ENCODE results near the gene CDH13.
A peak's percentile ranks its signal among the peaks of the same experiment; 100 is the strongest.

CDH13 gene

DNA sequence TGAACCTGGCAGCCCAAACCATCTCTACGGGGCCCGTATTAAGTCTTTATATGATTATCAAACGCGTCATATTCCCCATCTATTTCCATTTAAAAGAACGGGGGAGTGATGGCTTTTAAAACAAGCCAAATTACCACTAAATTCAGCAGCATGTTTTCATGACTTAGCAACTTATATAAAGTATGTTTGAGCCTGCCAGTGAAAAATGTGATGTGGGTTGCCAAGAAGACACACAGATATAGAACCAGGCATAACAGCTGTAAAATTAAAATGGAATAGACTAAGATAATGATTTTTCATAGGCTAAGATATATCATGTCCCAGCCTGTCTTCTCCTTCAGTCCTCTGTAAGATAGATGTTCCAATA is 1136.2 kb downstream of the CDH13 start:
- no peak overlapping the region for H3K27ac ChIP-seq (ENCODE audit: low read length, poor library complexity, severe bottlenecking)
- H2BK120ac ChIP-seq (ENCODE audit: low read depth, low read length), result no peak overlapping the region
- no peak overlapping the region for H3K4me2 ChIP-seq (ENCODE audit: low read length, poor library complexity, severe bottlenecking)
- H3K4me1 ChIP-seq (ENCODE audit: control insufficient read depth, insufficient read depth, low read depth, low read length), result no peaks in the 10 kb centered on the region
- H3K9ac ChIP-seq (ENCODE audit: low read length), result no peak overlapping the region
- DNase-seq, result no peak
- H4K8ac ChIP-seq (ENCODE audit: low read length), result no peak overlapping the region
- H2AFZ ChIP-seq (ENCODE audit: low read depth, low read length), result no peak overlapping the region
- no peak overlapping the region for H2BK5ac ChIP-seq (ENCODE audit: low read depth, low read length, poor library complexity, severe bottlenecking)
- H3K36me3 ChIP-seq (ENCODE audit: control insufficient read depth in 1 of 2, insufficient read depth in 2 of 2, low read depth in 1 of 2, low read length in 2 of 2), result no peaks in the 10 kb centered on the region
- H2BK15ac ChIP-seq (ENCODE audit: low read depth, poor library complexity, severe bottlenecking), result no peak overlapping the region
- H3K14ac ChIP-seq (ENCODE audit: low read length in 2 of 2), result no peak overlapping the region
- no peaks in the 10 kb centered on the region for H3K27me3 ChIP-seq (ENCODE audit: control insufficient read depth in 1 of 2, insufficient read depth in 1 of 2, low read length in 2 of 2)
- no peaks in the 10 kb centered on the region for H3K79me1 ChIP-seq (replicated peaks; ENCODE audit: low read length, poor library complexity, severe bottlenecking)
- no peak overlapping the region for H3K4me3 ChIP-seq (ENCODE audit: insufficient read depth in 1 of 2, low read depth in 1 of 2, low read length in 2 of 2)
- H3K4ac ChIP-seq (ENCODE audit: low read depth in 1 of 2, low read length in 2 of 2), result no peak overlapping the region
- H3K9me3 ChIP-seq (ENCODE audit: control insufficient read depth, low read length), result no peaks in the 10 kb centered on the region
- H2BK12ac ChIP-seq (ENCODE audit: low read length in 2 of 2), result no peak overlapping the region
- H3K18ac ChIP-seq (ENCODE audit: low read depth in 1 of 2, low read length in 2 of 2), result no peak overlapping the region
- 98% methylated on average over 5 of the region's 5 CpGs for WGBS
- no peak overlapping the region for H3K23ac ChIP-seq (ENCODE audit: low read length in 2 of 2)
- H4K91ac ChIP-seq (ENCODE audit: low read length), result no peak overlapping the region
- no peak overlapping the region for H2AK5ac ChIP-seq (ENCODE audit: low read length, severe bottlenecking)

DNA sequence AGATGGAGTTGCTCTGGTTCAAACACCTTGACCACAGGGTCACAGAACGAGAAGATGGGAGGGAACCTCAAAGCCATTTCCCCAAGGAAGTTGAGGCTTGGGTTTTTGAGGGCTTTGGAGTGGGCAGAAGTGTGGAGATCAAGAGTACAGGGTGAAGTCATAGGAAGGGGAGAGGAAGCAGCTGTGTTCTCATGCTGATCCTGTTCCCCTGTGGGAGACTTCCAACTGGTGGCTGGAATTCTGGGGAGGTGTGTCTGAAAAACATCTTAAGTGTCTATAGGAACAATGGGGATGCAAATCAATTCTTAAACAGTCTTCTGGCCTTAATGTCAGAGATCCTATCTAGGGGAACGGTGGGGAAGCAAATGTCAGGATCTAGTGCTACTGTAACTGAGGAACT is 1142.2 kb downstream of the CDH13 start:
- no peaks in the 10 kb centered on the region for H3K36me3 ChIP-seq (ENCODE audit: control insufficient read depth in 1 of 2, insufficient read depth in 2 of 2, low read depth in 1 of 2, low read length in 2 of 2)
- no peaks in the 10 kb centered on the region for H3K79me1 ChIP-seq (replicated peaks; ENCODE audit: low read length, poor library complexity, severe bottlenecking)
- no peak overlapping the region for H3K27ac ChIP-seq (ENCODE audit: low read length, poor library complexity, severe bottlenecking)
- H2BK5ac ChIP-seq (ENCODE audit: low read depth, low read length, poor library complexity, severe bottlenecking), result no peak overlapping the region
- no peak overlapping the region for H3K23ac ChIP-seq (ENCODE audit: low read length in 2 of 2)
- no peaks in the 10 kb centered on the region for H3K4me1 ChIP-seq (ENCODE audit: control insufficient read depth, insufficient read depth, low read depth, low read length)
- H3K4ac ChIP-seq (ENCODE audit: low read depth in 1 of 2, low read length in 2 of 2), result no peak overlapping the region
- no peak overlapping the region for H2AFZ ChIP-seq (ENCODE audit: low read depth, low read length)
- peak overlapping the region; percentile 69 for H2AK5ac ChIP-seq (ENCODE audit: low read length, severe bottlenecking)
- no peaks in the 10 kb centered on the region for H3K27me3 ChIP-seq (ENCODE audit: control insufficient read depth in 1 of 2, insufficient read depth in 1 of 2, low read length in 2 of 2)
- H4K91ac ChIP-seq (ENCODE audit: low read length), result no peak overlapping the region
- H3K14ac ChIP-seq (ENCODE audit: low read length in 2 of 2), result no peak overlapping the region
- H2BK15ac ChIP-seq (ENCODE audit: low read depth, poor library complexity, severe bottlenecking), result no peak overlapping the region
- DNase-seq, result no peak
- H3K4me3 ChIP-seq (ENCODE audit: insufficient read depth in 1 of 2, low read depth in 1 of 2, low read length in 2 of 2), result no peak overlapping the region
- H3K18ac ChIP-seq (ENCODE audit: low read depth in 1 of 2, low read length in 2 of 2), result no peak overlapping the region
- no peak overlapping the region for H2BK12ac ChIP-seq (ENCODE audit: low read length in 2 of 2)
- WGBS, result 52% methylated on average over 2 of the region's 2 CpGs
- no peak overlapping the region for H3K4me2 ChIP-seq (ENCODE audit: low read length, poor library complexity, severe bottlenecking)
- no peak overlapping the region for H3K9ac ChIP-seq (ENCODE audit: low read length)
- H4K8ac ChIP-seq (ENCODE audit: low read length), result no peak overlapping the region
- no peaks in the 10 kb centered on the region for H3K9me3 ChIP-seq (ENCODE audit: control insufficient read depth, low read length)
- H2BK120ac ChIP-seq (ENCODE audit: low read depth, low read length), result no peak overlapping the region

DNA sequence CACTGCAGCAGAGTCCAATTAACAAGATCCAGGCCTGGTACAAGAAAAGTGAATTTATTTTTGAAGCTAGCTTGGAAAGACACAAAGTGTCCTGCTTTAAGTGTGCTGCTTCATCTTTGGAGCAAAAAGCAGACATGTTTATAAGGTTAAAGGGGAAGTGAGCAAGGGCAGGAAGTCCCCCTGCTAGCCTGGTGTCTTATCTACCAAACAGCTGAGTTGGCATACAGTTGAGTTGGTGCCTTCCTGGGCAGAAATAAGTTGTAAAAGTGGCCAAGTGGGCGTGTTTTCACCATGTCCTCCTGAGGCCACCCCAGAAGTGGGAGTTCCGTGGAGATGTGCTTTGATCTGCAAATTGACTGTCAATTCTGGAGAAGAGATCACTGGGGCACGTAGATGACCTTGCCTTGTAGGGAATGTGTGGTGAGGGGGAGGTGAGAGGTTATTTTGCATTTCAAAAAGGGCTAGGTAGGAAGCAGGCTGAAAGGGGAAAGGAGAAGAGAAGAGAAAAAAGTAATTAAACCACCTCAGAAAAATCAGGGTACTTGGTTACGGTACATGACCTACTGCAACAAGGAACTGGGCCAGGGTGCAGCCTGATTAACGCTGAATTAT is 1142.7 kb downstream of the CDH13 start:
- Histone ChIP-seq H2BK15ac (ENCODE audit: low read depth, poor library complexity, severe bottlenecking) (no peak overlapping the region), H3K4ac (ENCODE audit: low read depth in 1 of 2, low read length in 2 of 2) (no peak overlapping the region), H3K9ac (ENCODE audit: low read length) (no peak overlapping the region), H3K9me3 (ENCODE audit: control insufficient read depth, low read length) (no peaks in the 10 kb centered on the region), H3K18ac (ENCODE audit: low read depth in 1 of 2, low read length in 2 of 2) (peak overlapping the region in 1 of 2 experiments; percentile 21), H2AK5ac (ENCODE audit: low read length, severe bottlenecking) (peak overlapping the region; percentile 69), H3K4me1 (ENCODE audit: control insufficient read depth, insufficient read depth, low read depth, low read length) (no peaks in the 10 kb centered on the region), H2BK120ac (ENCODE audit: low read depth, low read length) (no peak overlapping the region), H4K8ac (ENCODE audit: low read length) (peak overlapping the region; percentile 19), H2BK5ac (ENCODE audit: low read depth, low read length, poor library complexity, severe bottlenecking) (no peak overlapping the region), H3K4me3 (ENCODE audit: insufficient read depth in 1 of 2, low read depth in 1 of 2, low read length in 2 of 2) (no peak overlapping the region), H3K36me3 (ENCODE audit: control insufficient read depth in 1 of 2, insufficient read depth in 2 of 2, low read depth in 1 of 2, low read length in 2 of 2) (no peaks in the 10 kb centered on the region), H2AFZ (ENCODE audit: low read depth, low read length) (peak overlapping the region; percentile 21), H3K4me2 (ENCODE audit: low read length, poor library complexity, severe bottlenecking) (no peak overlapping the region), H3K14ac (ENCODE audit: low read length in 2 of 2) (no peak overlapping the region), H3K27ac (ENCODE audit: low read length, poor library complexity, severe bottlenecking) (no peak overlapping the region), H3K27me3 (ENCODE audit: control insufficient read depth in 1 of 2, insufficient read depth in 1 of 2, low read length in 2 of 2) (no peaks in the 10 kb centered on the region), H2BK12ac (ENCODE audit: low read length in 2 of 2) (no peak overlapping the region), H3K79me1 (replicated peaks; ENCODE audit: low read length, poor library complexity, severe bottlenecking) (no peaks in the 10 kb centered on the region), H3K23ac (ENCODE audit: low read length in 2 of 2) (no peak overlapping the region), H4K91ac (ENCODE audit: low read length) (no peak overlapping the region)
- no peak for DNase-seq
- 41% methylated on average over 5 of the region's 5 CpGs for WGBS

DNA sequence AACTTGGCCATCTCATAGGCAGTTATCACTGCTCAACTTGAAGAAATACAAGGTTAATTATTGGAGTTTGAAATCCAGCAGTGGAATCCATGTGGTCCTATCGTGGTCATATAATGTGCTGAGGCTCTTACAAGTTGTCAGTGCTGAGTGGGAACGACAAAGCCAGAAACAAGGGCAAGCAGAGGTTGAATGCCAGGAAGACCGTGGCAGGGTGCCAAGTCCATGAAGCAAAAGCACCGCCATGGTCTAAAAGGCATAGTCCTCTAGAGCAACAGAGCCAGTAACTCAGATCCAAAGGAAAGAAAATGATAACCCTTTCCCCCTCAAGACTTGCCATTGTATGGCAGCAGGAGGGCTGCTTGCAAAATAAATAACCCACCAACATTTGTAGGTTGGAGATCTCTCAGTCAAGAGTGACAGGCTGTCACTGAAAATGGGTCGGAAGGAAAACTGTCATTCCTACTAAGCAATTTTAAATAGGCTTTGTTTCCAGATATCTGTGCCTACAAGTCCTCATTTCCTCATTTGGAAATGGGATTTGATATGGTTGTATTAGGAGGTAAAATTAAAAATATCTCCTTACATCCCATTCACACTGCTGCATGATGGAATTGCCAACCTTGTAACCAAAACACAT is 1144.7 kb downstream of the CDH13 start:
- Histone ChIP-seq H3K4me3 (ENCODE audit: insufficient read depth in 1 of 2, low read depth in 1 of 2, low read length in 2 of 2) (no peak overlapping the region), H3K23ac (ENCODE audit: low read length in 2 of 2) (no peak overlapping the region), H2BK15ac (ENCODE audit: low read depth, poor library complexity, severe bottlenecking) (no peak overlapping the region), H3K18ac (ENCODE audit: low read depth in 1 of 2, low read length in 2 of 2) (no peak overlapping the region), H3K4ac (ENCODE audit: low read depth in 1 of 2, low read length in 2 of 2) (no peak overlapping the region), H3K9me3 (ENCODE audit: control insufficient read depth, low read length) (no peaks in the 10 kb centered on the region), H4K91ac (ENCODE audit: low read length) (no peak overlapping the region), H3K36me3 (ENCODE audit: control insufficient read depth in 1 of 2, insufficient read depth in 2 of 2, low read depth in 1 of 2, low read length in 2 of 2) (no peaks in the 10 kb centered on the region), H2BK120ac (ENCODE audit: low read depth, low read length) (no peak overlapping the region), H2BK5ac (ENCODE audit: low read depth, low read length, poor library complexity, severe bottlenecking) (no peak overlapping the region), H3K79me1 (replicated peaks; ENCODE audit: low read length, poor library complexity, severe bottlenecking) (no peaks in the 10 kb centered on the region), H2AFZ (ENCODE audit: low read depth, low read length) (no peak overlapping the region), H4K8ac (ENCODE audit: low read length) (no peak overlapping the region), H3K4me1 (ENCODE audit: control insufficient read depth, insufficient read depth, low read depth, low read length) (no peaks in the 10 kb centered on the region), H3K27ac (ENCODE audit: low read length, poor library complexity, severe bottlenecking) (no peak overlapping the region), H3K9ac (ENCODE audit: low read length) (no peak overlapping the region), H3K4me2 (ENCODE audit: low read length, poor library complexity, severe bottlenecking) (no peak overlapping the region), H3K14ac (ENCODE audit: low read length in 2 of 2) (no peak overlapping the region), H3K27me3 (ENCODE audit: control insufficient read depth in 1 of 2, insufficient read depth in 1 of 2, low read length in 2 of 2) (no peaks in the 10 kb centered on the region), H2AK5ac (ENCODE audit: low read length, severe bottlenecking) (no peak overlapping the region), H2BK12ac (ENCODE audit: low read length in 2 of 2) (no peak overlapping the region)
- DNase-seq, result no peak
- WGBS, result 81% methylated on average over 4 of the region's 5 CpGs
